Vagina (tissue), 2 donors: ENCODE data around the gene KLHL29. TPM values are rescaled to one million over a fixed set of nuclear protein-coding genes. Genes with fewer than 3 reads are reported as not detected.

ENCODE experiments used
- DNase-seq, 2 donors: peaks; one replicate each; pipeline ENCODE4 v3.0.0-alpha.2; 2017; ENCODE audit errors: extremely low spot score in 2 of 2
- H3K27ac ChIP-seq: fragments of 200-600 bp; sonication (generic); one replicate; pipeline ENCODE4 v1.5.1; 2019
- H3K27me3 ChIP-seq: fragments of 200-600 bp; sonication (generic); one replicate; pipeline ENCODE4 v1.5.1; 2019
- H3K36me3 ChIP-seq, 2 donors: fragments of 200-600 bp; sonication (generic); one replicate each; pipeline ENCODE4 v1.5.1; 2017 to 2019
- H3K4me1 ChIP-seq: fragments of 200-600 bp; sonication (generic); one replicate; pipeline ENCODE4 v1.5.1; 2019
- H3K4me3 ChIP-seq, 2 donors: fragments of 200-600 bp; sonication (generic); 1 replicate in 1 of 2; 2 replicates in 1 of 2; pipeline ENCODE4 v1.5.1; 2016 to 2019
- H3K9me3 ChIP-seq: fragments of 200-600 bp; sonication (generic); one replicate; pipeline ENCODE4 v1.5.1; 2019
- POLR2A ChIP-seq, 2 donors: fragments of 450-650 bp; IDR thresholded peaks; one replicate each; pipeline ENCODE4 v1.6.1; 2017; ENCODE audit warnings: antibody characterized with exemption in 2 of 2, mild to moderate bottlenecking in 2 of 2, moderate library complexity in 2 of 2
- POLR2AphosphoS5 ChIP-seq, 2 donors: sonication (generic); formaldehyde crosslinking; IDR thresholded peaks; one replicate each; pipeline ENCODE4 v1.9.0; 2017; ENCODE audit warnings: antibody characterized with exemption in 2 of 2, mild to moderate bottlenecking in 2 of 2, low read depth in 1 of 2; ENCODE audit not compliant: insufficient read depth in 1 of 2
- intact Hi-C: fragments of 100-400 bp; cut with DNase I; formaldehyde crosslinking; loops from one replicate; pipeline ENCODE4 v1.15.1; 2023
- total RNA-seq: library from RNA; depleted of rRNA; stranded (reverse); fragments of >200 nt; gene quantifications from one replicate; pipeline ENCODE4 v1.2.3, GENCODE V29; 2016
- TF ChIP-seq, protein P1 (sequence below), 3 experiments: fragments of 450-650 bp in 2 of 3; fragments of 200-600 bp in 1 of 3; sonication (generic) in 1 of 3; IDR thresholded peaks; one replicate each; pipeline ENCODE4 v1.5.1; 2017 to 2019; ENCODE audit warnings: antibody characterized with exemption in 3 of 3, mild to moderate bottlenecking in 2 of 3, moderate library complexity in 2 of 3

The KLHL29 gene
- total RNA-seq, 1 donor from 2014 or later, result 19.4 TPM

GRCh38 chr2:23528690-23529089 is 143.7 kb downstream of the KLHL29 start:
- Histone ChIP-seq H3K27ac (no peak overlapping the region), H3K9me3 (no peaks in the 10 kb centered on the region), H3K4me1 (peaks cover 48% of the 10 kb centered on the region), H3K4me3 (no peak overlapping the region), H3K27me3 (no peaks in the 10 kb centered on the region), H3K36me3 (no peaks in the 10 kb centered on the region)
- intact Hi-C loops, result no loop called here
- TF ChIP-seq POLR2A (IDR thresholded peaks at IDR 0.05) (no peak), POLR2AphosphoS5 (IDR thresholded peaks at IDR 0.05; ENCODE audit: insufficient read depth in 1 of 2, low read depth in 1 of 2) (no peak)
- TF ChIP-seq, protein P1, sequence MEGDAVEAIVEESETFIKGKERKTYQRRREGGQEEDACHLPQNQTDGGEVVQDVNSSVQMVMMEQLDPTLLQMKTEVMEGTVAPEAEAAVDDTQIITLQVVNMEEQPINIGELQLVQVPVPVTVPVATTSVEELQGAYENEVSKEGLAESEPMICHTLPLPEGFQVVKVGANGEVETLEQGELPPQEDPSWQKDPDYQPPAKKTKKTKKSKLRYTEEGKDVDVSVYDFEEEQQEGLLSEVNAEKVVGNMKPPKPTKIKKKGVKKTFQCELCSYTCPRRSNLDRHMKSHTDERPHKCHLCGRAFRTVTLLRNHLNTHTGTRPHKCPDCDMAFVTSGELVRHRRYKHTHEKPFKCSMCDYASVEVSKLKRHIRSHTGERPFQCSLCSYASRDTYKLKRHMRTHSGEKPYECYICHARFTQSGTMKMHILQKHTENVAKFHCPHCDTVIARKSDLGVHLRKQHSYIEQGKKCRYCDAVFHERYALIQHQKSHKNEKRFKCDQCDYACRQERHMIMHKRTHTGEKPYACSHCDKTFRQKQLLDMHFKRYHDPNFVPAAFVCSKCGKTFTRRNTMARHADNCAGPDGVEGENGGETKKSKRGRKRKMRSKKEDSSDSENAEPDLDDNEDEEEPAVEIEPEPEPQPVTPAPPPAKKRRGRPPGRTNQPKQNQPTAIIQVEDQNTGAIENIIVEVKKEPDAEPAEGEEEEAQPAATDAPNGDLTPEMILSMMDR (IDR thresholded peaks at IDR 0.05), result no peak
- no peak for DNase-seq

DNA sequence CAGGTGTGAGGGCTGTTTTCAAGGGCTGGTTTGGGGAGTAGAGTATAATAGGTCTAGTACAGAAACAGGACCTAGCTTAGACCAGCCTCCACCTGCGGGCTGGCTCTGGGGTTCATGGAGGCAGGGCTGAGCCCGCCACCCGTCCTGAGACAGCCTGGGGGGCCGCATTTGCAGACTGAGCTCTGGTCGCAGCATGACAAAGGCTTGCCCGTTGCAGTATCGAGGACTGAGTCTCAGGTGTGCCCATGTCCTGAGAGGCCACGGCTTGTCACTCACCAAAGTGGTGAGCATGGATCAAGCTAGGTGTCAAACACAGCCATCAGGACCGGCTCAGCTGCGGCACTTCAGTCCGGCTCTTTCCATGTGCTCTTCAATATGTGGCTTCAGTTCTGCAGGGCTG is 144.7 kb downstream of the KLHL29 start:
- Histone ChIP-seq H3K27ac (no peak overlapping the region), H3K4me1 (peaks cover 38% of the 10 kb centered on the region), H3K27me3 (no peaks in the 10 kb centered on the region), H3K36me3 (no peaks in the 10 kb centered on the region), H3K4me3 (no peak overlapping the region), H3K9me3 (no peaks in the 10 kb centered on the region)
- intact Hi-C loops, result no loop called here
- TF ChIP-seq, protein P1 (IDR thresholded peaks at IDR 0.05), result no peak
- no peak for TF ChIP-seq POLR2A (IDR thresholded peaks at IDR 0.05)
- no peak for TF ChIP-seq POLR2AphosphoS5 (IDR thresholded peaks at IDR 0.05; ENCODE audit: insufficient read depth in 1 of 2, low read depth in 1 of 2)
- DNase-seq, result no peak

GRCh38 chr2:23530206-23530908 is 145.4 kb downstream of the KLHL29 start:
- H3K9me3 ChIP-seq, result no peaks in the 10 kb centered on the region
- peaks cover 32% of the 10 kb centered on the region for H3K4me1 ChIP-seq
- no peak overlapping the region for H3K4me3 ChIP-seq
- DNase-seq, result no peak
- no peak for TF ChIP-seq POLR2AphosphoS5 (IDR thresholded peaks at IDR 0.05; ENCODE audit: insufficient read depth in 1 of 2, low read depth in 1 of 2)
- no peak for TF ChIP-seq POLR2A (IDR thresholded peaks at IDR 0.05)
- TF ChIP-seq, protein P1 (IDR thresholded peaks at IDR 0.05), result no peak
- no peaks in the 10 kb centered on the region for H3K36me3 ChIP-seq
- intact Hi-C loops, result no loop called here
- H3K27me3 ChIP-seq, result no peaks in the 10 kb centered on the region
- H3K27ac ChIP-seq, result no peak overlapping the region

DNA sequence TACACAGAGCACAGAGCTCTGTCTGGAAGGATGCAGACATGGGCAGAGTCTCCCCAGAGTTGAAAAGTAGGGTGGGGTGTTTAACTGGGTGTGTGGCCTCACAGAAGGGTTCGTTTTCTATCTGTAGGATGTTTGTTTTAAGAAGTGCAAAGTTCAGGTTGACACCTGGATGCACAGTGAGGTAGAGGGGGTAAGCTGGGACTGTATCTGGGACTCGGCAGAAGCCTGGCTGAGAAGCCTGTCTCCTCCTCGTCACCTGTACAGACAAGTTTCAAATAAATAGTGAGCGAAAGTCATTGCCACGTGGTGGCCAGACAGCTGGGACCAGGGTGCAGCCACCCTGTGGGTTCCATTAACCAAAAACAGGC is 145.9 kb downstream of the KLHL29 start:
- Histone ChIP-seq H3K9me3 (no peaks in the 10 kb centered on the region), H3K27me3 (no peaks in the 10 kb centered on the region), H3K27ac (no peak overlapping the region), H3K4me3 (no peak overlapping the region), H3K4me1 (peaks cover 32% of the 10 kb centered on the region), H3K36me3 (no peaks in the 10 kb centered on the region)
- DNase-seq, result no peak
- intact Hi-C loops, result no loop called here
- TF ChIP-seq POLR2A (IDR thresholded peaks at IDR 0.05) (no peak), POLR2AphosphoS5 (IDR thresholded peaks at IDR 0.05; ENCODE audit: insufficient read depth in 1 of 2, low read depth in 1 of 2) (no peak)
- TF ChIP-seq, protein P1 (IDR thresholded peaks at IDR 0.05), result no peak

- TF ChIP-seq POLR2AphosphoS5 (IDR thresholded peaks at IDR 0.05; ENCODE audit: insufficient read depth in 1 of 2, low read depth in 1 of 2) (no peak), POLR2A (IDR thresholded peaks at IDR 0.05) (no peak)
- TF ChIP-seq, protein P1 (IDR thresholded peaks at IDR 0.05), result no peak
- no peak for DNase-seq
- Histone ChIP-seq H3K27ac (peak overlapping the region; percentile 49), H3K4me3 (no peak overlapping the region), H3K4me1 (peaks cover 28% of the 10 kb centered on the region), H3K27me3 (no peaks in the 10 kb centered on the region), H3K9me3 (no peaks in the 10 kb centered on the region), H3K36me3 (no peaks in the 10 kb centered on the region)
- intact Hi-C loops, result no loop called here
These were observed 146.3 kb downstream of the KLHL29 start for GRCh38 chr2:23531280-23531679.
